Kidney (tissue), 14 donors: ENCODE measurements around the gene SCGB1A1. TPM values are rescaled to one million over a fixed set of nuclear protein-coding genes. Genes with fewer than 3 reads are reported as not detected.
"Not testable (repeated sequence)": the region's sequence is repeated elsewhere in the genome, so short reads cannot be mapped to it uniquely, and the experiment has no call there.

Experiments used
- DNase-seq, 5 donors: peaks; one replicate each; pipeline ENCODE4 v3.0.0-alpha.2; 2013 to 2020
- FAIRE-seq: peaks from 2 replicates; lab custom pipeline; 2012; peaks lifted over from hg19 to GRCh38; lab: Jason Lieb, UNC
- H3K27ac ChIP-seq, 2 donors: one replicate each; pipeline ENCODE4 v1.7.0; 2013; ENCODE audit warnings: low read depth in 2 of 2, low read length in 2 of 2, inconsistent platforms in 1 of 2
- H3K27me3 ChIP-seq: one replicate; pipeline ENCODE4 v1.7.1; 2013; ENCODE audit warnings: low read length, inconsistent platforms; ENCODE audit not compliant: control insufficient read depth, insufficient read depth
- H3K36me3 ChIP-seq, 3 donors: one replicate each; pipeline versions ENCODE4 v1.7.0 to v1.7.1; 2013; ENCODE audit warnings: low read length in 3 of 3, control low read depth in 1 of 3, inconsistent platforms in 1 of 3; ENCODE audit not compliant: insufficient read depth in 3 of 3, control insufficient read depth in 2 of 3
- H3K4me1 ChIP-seq, 3 donors: one replicate each; pipeline versions ENCODE4 v1.7.0 to v1.7.1; 2013; ENCODE audit warnings: low read length in 3 of 3, inconsistent platforms in 1 of 3, low read depth in 1 of 3; ENCODE audit not compliant: control insufficient read depth in 2 of 3, insufficient read depth in 2 of 3
- H3K4me3 ChIP-seq, 3 donors: one replicate each; pipeline versions ENCODE4 v1.7.0 to v1.8.1; 2013; ENCODE audit warnings: low read length in 3 of 3, control low read depth in 1 of 3, inconsistent platforms in 1 of 3
- H3K9ac ChIP-seq, 3 donors: one replicate each; pipeline versions ENCODE4 v1.7.0 to v1.7.1; 2013; ENCODE audit warnings: low read length in 3 of 3, control low read depth in 1 of 3, inconsistent platforms in 1 of 3
- H3K9me3 ChIP-seq, 3 donors: one replicate each; pipeline versions ENCODE4 v1.7.0 to v1.7.1; 2013; ENCODE audit warnings: low read length in 3 of 3, control low read depth in 1 of 3, inconsistent platforms in 1 of 3; ENCODE audit not compliant: control insufficient read depth in 2 of 3, insufficient read depth in 1 of 3
- intact Hi-C: fragments of 100-400 bp; cut with DNase I; formaldehyde crosslinking; loops from one replicate; pipeline ENCODE4 v1.11.1; 2022
- polyA plus RNA-seq: library from polyadenylated mRNA; stranded (reverse); fragments of 350-450 nt; fragmentation: Illumina TruSeq; extraction: RNeasy Lipid Tissue Mini Kit (QIAGEN cat#74804); gene quantifications from one replicate; pipeline ENCODE4 v1.2.3, GENCODE V29; 2014; ENCODE audit warnings: low read depth, low replicate concordance; ENCODE audit not compliant: insufficient read depth
- total RNA-seq: library from RNA; stranded (reverse); fragmentation: NEBNext Ultra II Directional; extraction: Animal tissue kit (Norgen Biotek cat#: 25700); gene quantifications from one replicate; pipeline ENCODE4 v1.2.1, GENCODE V29; 2021
- TF ChIP-seq, protein P1 (sequence below): IDR thresholded peaks from 3 replicates; pipeline ENCODE4 v1.5.1; 2012; ENCODE audit warnings: mild to moderate bottlenecking, moderate library complexity, borderline replicate concordance; ENCODE audit not compliant: insufficient read depth; ENCODE audit errors: extremely low read depth
- donor health status: control.
- donor health status: control.
- donor health status: control.
- donor health status: control.
- donor health status: control.
- donor health status: DM: yes; HTN: yes; CAD: no.
- donor health status: Normal renal cell carcinoma (clear cell type).

SCGB1A1 gene
- total and polyA plus RNA-seq, 2 donors from 2014 or later, result not detected

DNA sequence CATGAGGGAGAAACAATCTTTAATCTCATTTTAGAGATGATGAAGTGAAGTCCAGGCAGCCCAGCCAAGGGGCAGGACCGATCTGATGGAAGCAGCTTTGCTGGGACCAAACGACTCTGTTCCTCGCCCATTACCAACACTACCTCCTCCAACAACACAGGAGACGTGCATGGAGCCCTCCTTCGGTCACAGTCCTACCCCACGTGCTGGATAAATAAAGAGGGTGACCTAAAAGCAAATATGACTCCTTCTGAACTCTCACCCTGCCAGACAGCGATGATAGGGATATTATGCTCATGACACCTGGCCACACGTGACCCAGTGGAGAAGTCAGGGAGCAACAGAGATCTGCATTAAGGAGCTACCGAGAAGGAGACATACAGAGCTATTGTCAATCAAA lies 26.0 kb downstream of the SCGB1A1 start:
- H3K4me3 ChIP-seq, result peak overlapping the region in 2 of 3 donors; percentile 18 to 65
- TF ChIP-seq, protein P1, sequence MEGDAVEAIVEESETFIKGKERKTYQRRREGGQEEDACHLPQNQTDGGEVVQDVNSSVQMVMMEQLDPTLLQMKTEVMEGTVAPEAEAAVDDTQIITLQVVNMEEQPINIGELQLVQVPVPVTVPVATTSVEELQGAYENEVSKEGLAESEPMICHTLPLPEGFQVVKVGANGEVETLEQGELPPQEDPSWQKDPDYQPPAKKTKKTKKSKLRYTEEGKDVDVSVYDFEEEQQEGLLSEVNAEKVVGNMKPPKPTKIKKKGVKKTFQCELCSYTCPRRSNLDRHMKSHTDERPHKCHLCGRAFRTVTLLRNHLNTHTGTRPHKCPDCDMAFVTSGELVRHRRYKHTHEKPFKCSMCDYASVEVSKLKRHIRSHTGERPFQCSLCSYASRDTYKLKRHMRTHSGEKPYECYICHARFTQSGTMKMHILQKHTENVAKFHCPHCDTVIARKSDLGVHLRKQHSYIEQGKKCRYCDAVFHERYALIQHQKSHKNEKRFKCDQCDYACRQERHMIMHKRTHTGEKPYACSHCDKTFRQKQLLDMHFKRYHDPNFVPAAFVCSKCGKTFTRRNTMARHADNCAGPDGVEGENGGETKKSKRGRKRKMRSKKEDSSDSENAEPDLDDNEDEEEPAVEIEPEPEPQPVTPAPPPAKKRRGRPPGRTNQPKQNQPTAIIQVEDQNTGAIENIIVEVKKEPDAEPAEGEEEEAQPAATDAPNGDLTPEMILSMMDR, result no peak
- FAIRE-seq (no peak), DNase-seq (peak in 1 of 5 donors; percentile 25)
- peak overlapping the region; percentile 18 to 58 for H3K27ac ChIP-seq
- peak overlapping the region in 2 of 3 donors; percentile 7 to 81 for H3K9ac ChIP-seq
- peaks cover 6 to 8% (median 7%) of the 10 kb centered on the region in 3 donors for H3K4me1 ChIP-seq
- intact Hi-C loops, result no loop called here
- H3K27me3 ChIP-seq, result no peaks in the 10 kb centered on the region
- H3K36me3 ChIP-seq, result no peaks in the 10 kb centered on the region
- no peaks in the 10 kb centered on the region for H3K9me3 ChIP-seq

DNA sequence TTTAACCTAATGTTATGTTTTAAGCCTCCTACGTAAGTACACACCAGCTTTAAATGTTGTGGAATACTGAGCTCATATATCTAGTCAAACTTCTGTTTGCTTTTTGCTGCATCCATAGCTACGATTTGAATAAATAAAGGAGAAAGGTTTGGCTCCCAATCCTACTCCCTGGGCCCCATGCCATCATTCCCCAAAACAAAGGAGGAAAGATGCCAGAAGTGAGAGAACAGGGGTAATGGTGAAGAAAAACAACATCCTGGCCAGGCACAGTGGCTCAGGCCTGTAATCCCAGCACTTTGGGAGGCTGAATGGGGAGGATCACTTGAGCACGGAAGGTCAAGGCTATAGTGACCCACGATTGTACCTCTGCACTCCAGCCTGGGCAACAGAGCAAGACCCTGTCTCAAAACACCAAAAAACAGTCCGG lies 26.5 kb downstream of the SCGB1A1 start:
- Histone ChIP-seq H3K27ac (no peak overlapping the region), H3K27me3 (no peaks in the 10 kb centered on the region), H3K4me3 (peak overlapping the region in 1 of 3 donors; percentile 65), H3K9me3 (no peaks in the 10 kb centered on the region), H3K9ac (no peak overlapping the region), H3K36me3 (no peaks in the 10 kb centered on the region), H3K4me1 (peaks cover 6 to 8% (median 7%) of the 10 kb centered on the region in 3 donors)
- intact Hi-C loops, result no loop called here
- TF ChIP-seq, protein P1, result no peak
- FAIRE-seq (no peak), DNase-seq (peak in 2 of 5 donors; percentile 48 to 85)

DNA sequence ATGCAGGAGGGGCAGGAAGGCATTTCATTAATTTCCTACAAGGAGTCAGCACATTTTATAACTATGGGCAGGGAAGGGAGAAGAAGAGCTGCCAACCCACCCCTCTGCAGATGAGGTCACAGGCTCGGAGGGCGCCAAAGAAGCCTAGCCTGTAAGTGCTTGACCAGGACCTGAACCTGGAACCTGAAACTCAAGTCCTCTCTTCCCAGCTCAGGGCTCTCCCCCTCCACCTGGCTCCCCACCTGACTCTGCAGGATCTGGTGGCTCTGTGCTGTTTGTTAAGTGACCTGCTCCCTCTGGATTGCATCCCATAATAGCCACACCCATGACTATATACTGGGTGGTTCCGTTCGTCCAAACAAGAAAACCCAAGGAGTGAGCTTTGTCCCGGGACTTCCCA lies 27.3 kb downstream of the SCGB1A1 start:
- Histone ChIP-seq H3K4me1 (peaks cover 6 to 8% (median 7%) of the 10 kb centered on the region in 3 donors), H3K27ac (no peak overlapping the region), H3K4me3 (no peak overlapping the region), H3K36me3 (no peaks in the 10 kb centered on the region), H3K9me3 (no peaks in the 10 kb centered on the region), H3K9ac (no peak overlapping the region), H3K27me3 (no peaks in the 10 kb centered on the region)
- TF ChIP-seq, protein P1, result no peak
- FAIRE-seq, result no peak
- DNase-seq, result no peak
- intact Hi-C loops, result no loop called here

DNA sequence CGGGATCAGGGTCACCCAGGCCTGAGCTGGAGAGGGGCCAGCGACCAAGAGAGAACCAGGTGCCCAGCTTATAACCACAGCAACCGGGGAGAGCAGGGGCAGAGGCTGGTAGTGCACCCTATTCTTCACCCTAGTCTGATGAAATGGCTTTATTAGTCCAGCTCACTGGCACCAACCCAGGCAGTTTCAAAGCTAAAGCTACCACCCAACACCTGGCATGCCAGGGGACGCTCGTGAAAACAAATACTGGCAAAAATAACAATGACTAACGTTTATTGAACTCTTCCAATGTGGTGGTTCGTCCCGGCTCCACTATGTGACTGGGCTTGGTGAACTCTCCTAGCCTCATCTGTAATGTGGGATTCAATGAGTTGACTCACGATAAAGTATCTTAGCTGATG lies 30.6 kb downstream of the SCGB1A1 start:
- H3K4me1 ChIP-seq, result peaks cover 4 to 6% (median 5%) of the 10 kb centered on the region in 3 donors
- H3K9ac ChIP-seq, result no peak overlapping the region
- H3K27ac ChIP-seq, result no peak overlapping the region
- H3K9me3 ChIP-seq, result no peaks in the 10 kb centered on the region
- no peaks in the 10 kb centered on the region for H3K36me3 ChIP-seq
- H3K4me3 ChIP-seq, result no peak overlapping the region
- FAIRE-seq, result no peak
- intact Hi-C loops, result no loop called here
- H3K27me3 ChIP-seq, result no peaks in the 10 kb centered on the region
- no peak for DNase-seq
- TF ChIP-seq, protein P1, result no peak

DNA sequence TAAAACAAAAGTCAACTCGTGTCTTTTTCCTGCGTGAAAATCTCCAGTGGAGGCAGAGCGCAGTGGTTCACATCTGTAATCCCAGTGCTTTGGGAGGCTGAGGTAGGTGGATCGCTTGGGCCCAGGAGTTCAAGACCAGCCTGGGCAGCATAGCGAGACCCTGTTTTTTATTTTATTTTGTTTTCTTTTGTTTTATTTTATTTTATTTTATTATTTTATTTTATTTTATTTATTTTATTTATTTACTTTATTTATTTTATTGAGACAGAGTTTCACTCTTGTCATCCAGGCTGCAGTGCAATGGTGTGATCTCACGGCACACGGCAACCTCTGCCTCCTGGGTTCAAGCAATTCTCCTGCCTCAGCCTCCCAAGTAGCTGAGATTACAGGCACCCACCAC lies 31.1 kb downstream of the SCGB1A1 start:
- H3K9ac ChIP-seq, H3K4me1 ChIP-seq, H3K27me3 ChIP-seq, H3K4me3 ChIP-seq, intact Hi-C loops, H3K9me3 ChIP-seq, H3K27ac ChIP-seq, FAIRE-seq, H3K36me3 ChIP-seq, DNase-seq: not testable (repeated sequence)
